ENCODE measurements around the gene ROCK2. TPM values are rescaled to one million over a fixed set of nuclear protein-coding genes. Genes with fewer than 3 reads are reported as not detected.
"Not testable (repeated sequence)": the region's sequence is repeated elsewhere in the genome, so short reads cannot be mapped to it uniquely, and the experiment has no call there.

Gene ROCK2
- polyA plus RNA-seq, 12 donors, result 45.4 to 440 (median 50.0) TPM

DNA sequence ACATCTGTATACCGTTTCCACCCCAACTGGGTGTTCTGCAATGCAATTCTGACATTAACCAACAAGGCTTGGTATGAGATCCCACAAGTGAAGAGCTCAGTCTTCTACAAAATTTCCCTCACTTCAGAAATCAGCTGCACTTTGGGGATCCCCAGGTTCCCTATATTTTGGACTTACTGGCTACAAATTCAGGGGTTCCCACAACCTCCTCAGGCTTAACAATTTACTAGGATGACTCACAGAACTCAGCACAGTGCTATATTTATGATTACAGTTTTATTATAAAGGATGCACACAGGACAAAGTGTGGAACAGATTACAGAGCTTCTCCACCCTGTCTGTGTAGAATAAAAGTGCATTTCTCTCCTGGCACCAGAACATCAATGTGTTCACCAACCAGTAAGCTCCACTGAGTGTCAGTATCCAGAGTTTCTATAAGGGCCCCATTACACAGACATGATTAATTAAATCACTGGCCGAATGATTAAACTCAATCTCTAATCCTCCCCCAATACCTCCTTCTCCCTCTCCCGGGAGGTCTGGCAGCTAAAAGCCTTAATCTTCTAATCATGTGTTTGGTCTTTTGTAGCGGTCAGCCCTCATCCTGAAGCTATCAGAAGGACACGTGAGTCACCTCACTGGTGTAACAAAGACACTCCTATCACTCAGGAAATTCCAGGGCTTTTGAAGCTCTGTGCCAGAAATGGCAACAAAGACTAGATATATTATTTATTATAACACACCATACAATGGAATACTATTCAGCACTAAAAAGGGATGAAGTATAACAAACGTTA is 104.6 kb downstream of the ROCK2 start:
- no peak for DNase-seq

DNA sequence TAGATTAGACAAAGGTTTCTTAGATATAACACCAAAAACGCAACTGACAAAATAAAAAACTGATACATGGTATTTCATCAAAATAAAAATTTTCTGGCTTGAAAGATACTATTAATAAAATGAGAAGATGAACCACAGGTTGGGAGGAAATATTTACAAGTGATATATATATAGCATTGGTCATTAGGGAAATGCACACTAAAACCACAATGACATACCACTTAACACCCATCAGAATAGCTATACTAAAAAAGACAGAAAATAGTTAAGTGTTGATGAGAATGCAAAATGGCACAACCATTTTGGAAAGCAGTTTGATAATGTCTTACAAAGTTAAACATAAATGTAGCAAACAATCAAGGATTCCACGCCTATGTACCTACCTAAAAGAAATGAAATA is 105.3 kb downstream of the ROCK2 start:
- no peak for DNase-seq

DNA sequence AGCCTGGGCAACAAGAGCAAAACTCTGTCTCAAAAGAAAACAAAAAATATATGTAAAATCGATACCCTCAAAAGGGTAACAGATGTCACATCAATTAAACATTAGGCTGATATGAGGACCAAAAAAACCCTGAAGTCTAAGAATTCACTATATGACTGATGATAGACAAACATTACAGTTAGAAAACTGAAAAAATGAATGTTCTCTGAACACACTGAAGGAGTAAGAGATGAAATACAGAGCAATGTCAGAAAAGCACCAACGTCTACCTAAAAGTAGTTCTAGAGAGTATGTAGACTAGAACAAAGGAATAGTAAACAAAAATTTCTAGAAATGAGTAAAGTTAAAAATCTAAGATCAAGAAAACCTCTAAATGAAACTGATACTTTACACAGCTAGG is 107.3 kb downstream of the ROCK2 start:
- DNase-seq, result no peak

DNA sequence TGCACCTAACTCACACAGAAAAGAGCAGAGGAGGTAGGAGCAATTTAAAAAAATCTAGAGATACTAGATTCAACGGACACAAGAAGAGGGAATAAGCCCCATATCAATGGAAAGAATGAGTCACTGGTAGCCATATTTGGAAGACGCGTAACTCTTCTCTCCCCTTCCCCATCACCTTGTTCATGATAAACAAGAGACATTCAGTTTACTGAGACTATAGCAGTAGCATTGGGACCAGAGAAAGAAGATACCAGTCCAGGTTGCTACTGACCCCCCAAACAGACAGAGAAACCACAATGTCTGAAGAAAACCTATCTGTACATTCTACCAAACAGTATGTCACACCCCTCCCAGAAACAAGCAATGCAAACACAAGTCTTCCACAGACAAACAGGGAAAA is 108.1 kb downstream of the ROCK2 start:
- no peak for DNase-seq

DNA sequence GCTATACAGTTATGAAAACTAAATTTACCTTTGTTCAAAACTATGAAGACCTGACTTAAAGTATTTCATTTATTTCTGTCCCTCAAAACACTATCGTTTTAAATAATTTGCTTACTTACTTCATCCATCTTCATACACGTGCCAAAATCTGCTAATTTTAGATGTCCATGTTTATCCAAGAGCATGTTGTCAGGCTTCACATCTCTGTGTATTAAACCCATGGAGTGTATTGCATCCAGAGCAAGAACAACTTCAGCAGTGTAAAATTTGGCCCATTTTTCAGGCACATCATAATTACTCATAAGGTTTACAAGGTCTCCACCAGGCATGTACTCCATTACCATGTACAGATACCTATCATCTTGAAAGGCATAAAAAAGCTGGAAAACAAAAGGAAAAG is 108.9 kb downstream of the ROCK2 start:
- DNase-seq, result no peak

DNA sequence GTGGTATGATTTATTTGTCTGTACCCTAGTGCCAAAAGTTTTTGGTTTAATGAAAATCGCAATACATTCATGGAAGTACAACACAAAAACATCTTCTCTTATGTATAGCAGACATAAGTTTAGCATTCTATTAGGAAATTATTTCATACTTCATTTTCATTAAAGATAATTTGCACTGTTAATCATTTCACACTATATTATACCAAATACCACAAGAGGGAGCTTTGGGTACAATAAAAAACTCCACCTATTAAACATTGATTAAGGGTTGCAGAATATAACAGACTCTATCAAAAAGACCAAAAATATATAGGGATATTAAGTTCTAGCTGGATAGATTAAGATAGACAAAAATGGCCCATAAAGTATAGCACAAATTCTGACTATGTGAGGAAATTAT is 110.1 kb downstream of the ROCK2 start:
- DNase-seq, result peak; percentile 4

DNA sequence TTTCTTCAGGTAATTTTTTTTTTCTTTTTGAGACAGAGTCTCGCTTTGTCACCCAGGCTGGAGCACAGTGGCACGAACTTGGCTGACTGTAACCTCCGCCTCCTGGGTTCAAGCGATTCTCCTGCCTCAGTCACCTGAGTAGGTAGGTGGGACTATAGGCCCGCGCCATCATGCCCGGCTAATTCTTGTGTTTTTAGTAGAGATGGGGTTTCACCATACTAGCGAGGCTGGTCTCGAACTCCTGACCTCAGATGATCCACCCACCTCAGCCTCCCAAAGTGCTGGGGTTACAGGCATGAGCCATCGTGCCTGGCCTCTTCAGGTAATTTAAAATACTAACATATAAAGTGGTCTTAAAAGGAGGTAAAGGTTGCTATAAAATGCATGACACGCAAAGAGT is 113.2 kb downstream of the ROCK2 start:
- not testable (repeated sequence) for DNase-seq

DNA sequence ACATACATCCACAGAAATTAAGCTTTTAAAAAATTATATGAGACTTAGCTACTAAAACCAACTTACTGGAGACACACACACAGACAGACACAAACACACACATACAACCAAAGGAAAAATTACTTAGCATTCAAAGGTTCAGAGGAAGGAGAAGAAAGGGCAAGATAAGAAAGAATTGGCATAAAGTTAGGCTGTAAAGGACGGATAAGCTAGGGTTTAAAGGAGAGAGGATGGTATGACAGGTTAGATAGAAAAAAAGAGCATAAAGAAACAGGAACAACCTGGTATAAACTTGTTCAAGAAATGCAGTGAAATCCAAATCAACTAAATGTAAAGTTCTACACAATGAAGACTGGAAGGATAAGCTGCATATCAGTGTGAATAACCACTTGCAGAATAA is 115.7 kb downstream of the ROCK2 start:
- DNase-seq, result no peak

DNA sequence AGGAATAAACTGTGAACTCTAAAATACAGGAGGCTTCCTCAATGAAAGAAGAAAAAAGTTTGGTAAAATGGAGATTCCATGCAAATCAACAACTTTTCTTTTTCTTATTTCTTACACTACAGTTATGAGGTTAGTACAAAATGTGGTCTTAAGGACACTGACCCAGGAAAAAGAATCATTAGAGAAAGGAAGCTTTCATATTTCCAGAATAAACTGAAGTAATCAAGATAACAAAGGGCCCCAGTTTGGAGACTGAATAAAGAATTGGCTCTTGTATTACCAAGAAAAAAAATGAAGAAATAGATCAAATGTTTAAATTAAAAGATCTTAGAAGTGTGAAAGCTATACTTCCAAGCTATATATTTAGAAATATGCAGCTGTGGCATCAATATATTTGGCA is 116.8 kb downstream of the ROCK2 start:
- DNase-seq, result no peak

DNA sequence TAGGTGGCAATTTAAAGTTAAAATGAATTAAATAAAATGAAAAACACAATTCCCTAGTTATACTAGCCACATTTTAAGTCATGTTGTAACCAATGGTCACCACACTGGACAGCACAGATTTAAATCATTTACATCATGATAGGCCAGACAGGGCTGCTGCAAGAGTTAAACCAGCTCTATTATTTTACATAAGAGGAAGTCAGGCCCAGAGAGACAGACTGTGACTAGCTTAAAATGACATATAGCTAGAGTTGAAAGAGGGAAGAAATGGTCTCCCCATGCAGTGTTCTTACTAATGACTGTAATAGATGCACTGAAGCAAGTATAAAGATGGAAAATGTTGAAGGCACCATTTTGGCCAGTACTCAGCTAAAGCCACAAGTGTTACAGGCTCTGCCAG is 119.5 kb downstream of the ROCK2 start:
- no peak for DNase-seq

DNA sequence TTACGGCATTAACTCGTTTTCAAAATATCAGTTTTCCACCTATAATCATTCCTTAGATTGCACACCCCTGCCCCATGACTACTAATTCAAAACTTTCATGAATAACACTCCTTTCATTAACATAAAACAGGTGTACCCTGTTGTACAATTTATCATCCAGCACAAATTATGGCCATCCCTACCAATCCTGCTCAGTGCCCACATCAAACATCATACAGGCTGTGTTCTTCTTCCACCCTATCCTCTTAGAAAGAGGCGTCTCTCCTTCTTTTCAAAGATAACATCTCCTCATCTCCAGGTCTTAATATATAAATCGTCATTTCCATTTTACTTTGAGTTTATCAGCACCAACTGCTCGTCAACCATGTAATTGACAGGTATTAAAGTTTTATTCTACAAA is 121.6 kb downstream of the ROCK2 start:
- no peak for DNase-seq

DNA sequence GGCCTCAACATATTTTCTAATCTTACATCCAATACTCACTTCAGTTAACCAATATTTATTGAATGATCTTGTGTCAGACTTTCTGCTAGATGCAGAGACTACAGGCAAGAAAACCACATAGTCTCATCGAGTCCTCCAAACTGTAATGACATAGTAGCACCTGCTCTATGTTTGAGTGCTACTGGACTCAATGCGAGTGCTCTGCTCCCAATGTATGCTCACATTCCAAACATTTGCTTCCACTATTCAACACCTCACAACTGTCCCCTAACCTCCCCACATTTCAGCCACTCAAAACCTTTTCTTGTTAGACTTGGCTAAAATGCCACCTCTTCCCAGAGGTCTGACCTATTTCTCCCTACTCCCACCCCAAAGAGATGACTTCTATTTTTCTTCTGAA is 124.0 kb downstream of the ROCK2 start:
- no peak for DNase-seq

DNA sequence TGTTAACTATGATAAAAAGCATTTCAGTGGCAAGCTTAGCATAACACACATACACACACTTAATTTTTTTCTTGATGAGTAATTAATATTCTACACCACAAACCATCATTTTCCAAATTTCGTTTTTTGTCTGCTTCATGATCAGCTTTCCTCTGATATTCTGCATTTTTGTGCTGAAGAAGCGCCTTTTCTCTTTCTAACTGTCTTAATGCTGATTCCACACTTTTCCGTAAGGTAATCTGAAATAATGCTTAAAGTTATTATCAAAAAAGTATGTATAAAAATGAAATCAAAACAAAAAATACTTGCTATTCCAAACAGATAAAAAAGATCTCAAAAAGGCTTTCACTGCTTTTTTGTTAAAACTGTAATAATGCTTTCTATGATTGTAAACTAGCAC is 129.0 kb downstream of the ROCK2 start:
- no peak for DNase-seq

DNA sequence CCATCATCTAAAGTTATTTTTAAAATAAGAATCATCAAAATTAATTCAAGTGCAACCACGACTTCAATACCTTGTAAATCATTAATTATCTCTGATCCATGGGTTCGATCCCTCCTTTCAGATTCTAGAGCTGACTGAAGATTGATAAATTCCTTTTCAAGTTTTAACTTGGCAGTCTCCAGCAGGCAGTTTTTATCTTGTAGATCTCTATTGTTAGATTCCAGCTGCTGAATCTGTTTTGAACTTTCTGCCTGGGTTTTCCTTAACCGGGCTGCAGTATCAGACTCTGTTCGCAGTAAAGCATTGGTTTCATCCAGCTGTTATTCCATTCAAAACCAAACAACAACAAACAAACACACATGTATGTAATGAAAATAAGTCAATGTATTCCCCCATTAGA is 129.7 kb downstream of the ROCK2 start:
- no peak for DNase-seq

DNA sequence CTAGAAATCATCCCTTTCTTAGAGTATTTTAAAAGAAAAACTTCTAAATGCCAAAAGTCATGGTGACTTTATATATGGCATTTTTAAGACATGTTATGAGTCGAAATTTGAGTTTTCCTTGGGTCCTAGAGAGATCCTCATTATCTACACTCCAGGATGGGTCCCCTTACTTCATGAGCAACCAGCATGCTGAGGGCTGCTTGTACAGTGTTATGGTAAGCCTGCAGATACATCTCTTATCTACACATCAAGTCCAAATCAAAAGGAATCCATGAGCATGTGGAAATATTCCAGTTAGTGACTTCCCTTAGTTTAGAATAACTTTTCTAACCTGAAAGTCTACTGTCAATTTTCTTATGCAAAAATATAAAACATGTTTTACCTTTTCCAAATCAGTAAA is 130.5 kb downstream of the ROCK2 start:
- no peak for DNase-seq

DNA sequence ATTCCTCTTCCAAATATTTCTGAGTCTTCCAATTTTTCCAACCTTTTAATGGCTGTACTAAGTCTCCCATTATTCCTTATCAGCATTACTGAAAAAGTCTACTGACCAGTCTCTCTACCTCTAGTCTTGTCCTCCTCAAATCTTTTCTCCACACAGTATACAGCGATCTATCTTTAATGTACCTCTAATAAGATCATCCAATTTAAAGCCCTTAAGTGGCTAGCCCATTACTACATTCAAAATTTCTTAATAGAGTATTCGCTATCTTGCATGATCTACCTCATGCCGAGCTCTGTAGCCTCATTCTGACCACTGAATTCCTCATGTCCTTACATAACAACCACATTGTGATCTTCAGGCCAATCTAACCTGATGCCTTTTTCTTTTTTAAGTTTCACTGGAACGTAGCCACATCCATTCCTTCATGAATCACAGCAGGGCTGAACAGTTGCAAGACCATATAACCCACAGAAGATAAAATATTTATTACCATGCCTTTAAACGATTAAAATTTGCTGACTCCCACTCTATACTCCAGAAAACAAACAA is 131.3 kb downstream of the ROCK2 start:
- DNase-seq, result no peak

DNA sequence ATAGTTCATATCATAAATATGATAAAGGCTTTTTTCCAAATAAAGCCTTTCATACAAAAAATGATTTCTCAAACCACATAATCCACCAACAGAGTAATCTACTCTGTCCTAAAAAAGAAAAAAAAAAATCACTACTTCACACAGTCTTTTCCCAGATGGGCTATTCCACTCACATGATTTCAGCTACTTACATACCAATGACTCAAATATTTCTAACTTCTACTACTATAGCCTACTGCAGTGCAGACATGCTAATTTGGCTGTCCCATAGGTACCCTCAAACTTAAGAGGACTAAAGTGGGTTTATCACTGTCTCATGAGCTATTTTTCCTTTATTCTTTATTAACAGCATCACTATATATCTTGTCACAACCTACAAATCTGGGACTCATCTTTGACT is 131.8 kb downstream of the ROCK2 start:
- no peak for DNase-seq

DNA sequence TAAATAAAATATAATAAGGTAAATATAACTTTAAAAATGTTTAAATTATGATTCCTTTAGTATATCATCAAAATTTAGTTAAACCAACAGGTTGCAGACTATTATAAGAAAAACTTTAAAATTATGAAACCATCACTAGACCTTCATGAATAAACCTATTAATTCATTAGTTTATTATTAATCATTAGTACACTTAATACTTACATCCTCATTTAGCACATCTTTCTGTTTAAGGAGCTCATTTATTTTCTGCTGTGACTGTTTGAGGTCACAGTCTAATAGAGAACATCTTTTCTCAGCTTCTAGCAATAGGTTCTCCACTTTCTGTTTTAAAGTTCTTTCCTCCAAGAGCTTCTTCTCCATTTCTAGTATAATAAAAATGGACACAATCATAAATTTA is 136.4 kb downstream of the ROCK2 start:
- DNase-seq, result no peak

DNA sequence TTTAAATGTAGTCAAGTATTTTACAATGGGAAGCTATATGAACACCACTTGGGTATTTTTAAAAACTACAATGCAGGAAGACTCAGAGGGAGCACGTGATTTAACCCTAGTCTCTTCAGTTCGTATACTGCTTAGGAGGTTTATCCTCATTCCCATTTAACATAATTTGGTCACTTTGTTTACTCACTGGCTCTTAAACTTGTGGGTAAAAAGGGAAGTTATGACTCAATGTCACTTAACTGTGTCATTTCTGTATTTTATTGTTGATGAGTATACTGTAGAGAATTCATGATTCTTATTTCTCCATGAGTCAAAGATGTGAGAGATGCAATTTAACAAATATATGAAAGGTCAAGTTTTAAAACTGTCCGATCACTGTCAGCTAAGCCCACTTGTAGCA is 141.0 kb downstream of the ROCK2 start:
- DNase-seq, result no peak

DNA sequence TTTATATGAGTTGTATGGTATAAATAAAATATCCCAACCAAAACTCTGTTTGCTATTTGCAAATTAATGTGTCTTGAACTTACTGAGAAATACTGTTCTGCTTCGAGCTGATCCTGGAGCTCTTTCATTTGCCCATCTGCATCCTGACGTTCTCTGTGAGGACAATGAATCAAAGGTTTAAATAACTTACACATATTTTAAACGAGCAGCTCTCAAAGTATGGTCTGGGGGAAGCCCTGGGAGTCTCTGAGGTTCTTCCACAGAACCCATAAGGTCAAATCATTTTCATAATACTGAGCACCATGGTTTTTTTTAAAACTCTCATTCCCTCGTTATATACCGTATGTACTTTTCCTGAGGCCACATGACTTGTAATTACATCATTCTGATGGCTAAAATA is 142.5 kb downstream of the ROCK2 start:
- no peak for DNase-seq

DNA sequence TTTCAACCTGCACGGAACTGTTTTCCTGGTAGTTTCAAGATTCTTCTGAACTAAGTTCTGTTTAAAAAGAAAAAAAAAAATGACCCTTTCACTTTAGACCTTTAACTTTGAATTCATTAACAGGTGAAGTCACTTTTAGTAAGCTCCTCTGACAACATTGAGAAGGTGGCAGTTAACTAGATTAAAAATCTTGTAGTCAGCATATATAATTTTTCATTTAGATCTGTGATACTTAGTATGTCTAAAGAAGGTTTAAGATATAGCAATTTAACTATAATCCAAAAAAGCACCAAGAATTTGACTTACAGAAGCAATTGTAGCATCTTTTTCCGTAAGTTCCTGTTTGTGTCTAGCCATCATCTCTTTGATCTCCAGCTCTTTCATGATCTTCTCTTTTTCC is 143.8 kb downstream of the ROCK2 start:
- DNase-seq, result no peak

DNA sequence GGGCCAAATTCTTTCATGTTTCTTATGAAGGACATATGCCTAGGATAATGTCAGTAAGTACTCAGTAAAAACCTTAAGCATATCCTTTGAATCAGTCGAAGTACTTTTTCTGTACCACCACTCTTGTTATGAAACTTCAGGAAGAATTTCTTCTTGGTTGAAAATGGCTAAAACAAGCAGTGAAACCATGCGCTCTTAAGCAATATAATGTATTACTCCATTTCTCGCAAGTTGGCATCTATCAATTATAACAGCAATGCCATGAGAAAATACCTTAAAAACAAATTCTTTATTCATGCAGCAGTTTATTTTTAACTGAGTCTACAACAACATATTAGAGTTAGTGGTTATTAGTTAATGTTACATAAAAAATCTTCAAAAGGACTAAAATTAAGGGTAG is 148.2 kb downstream of the ROCK2 start:
- no peak for DNase-seq

DNA sequence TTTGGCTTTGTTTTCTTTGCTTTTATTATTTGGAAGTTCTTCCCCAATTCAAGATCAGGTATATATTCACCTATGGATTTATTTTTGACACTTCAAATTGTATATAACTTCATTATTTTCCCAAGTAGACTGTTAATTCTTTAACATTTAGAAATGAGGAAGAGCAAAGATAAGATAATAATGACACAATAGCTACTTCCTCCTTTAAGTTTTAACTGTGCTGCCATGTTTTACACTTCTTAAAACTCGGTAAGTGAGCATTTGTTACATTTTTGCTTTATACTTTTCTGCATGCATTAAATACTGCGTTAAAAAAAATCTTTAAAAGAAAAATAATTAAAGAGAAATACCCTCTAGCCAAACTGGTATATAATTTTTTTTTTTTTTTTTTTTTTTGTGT is 156.7 kb downstream of the ROCK2 start:
- no peak for DNase-seq

DNA sequence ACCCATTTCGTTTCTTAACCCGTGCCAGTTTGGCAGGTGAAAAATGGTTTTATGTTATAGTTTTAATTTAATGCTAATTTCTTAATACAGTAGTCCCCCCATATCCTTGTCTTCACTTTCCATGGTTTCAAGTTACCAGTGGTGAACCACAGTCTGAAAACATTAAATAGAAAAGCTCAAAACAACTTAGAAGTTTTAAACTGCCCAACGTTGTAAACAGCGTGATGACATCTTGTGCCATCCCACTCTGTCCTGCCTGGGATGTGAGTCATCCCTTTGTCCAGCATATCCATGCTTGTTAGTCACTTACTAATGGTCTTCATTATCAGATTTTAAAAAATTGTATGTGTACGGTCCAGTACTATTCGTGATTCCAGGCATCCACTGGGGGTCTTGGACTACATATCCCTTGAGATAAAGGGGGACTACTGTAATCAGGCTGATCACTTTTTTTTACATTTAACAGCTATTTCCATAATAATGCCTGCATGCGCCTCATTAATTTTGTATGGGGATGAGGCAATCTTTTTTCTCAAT is 157.3 kb downstream of the ROCK2 start:
- no peak for DNase-seq
